PC-3 (cell line): ENCODE results near the gene PDCD5. TPM values are rescaled to one million over a fixed set of nuclear protein-coding genes. Genes with fewer than 3 reads are reported as not detected.

ENCODE experiments used
- ATAC-seq: fragments of 200-7000 bp; cut with Tn5 transposase; 2 replicates; pipeline ENCODE4 v1.9.1; 2020; ENCODE audit warnings: mild to moderate bottlenecking, moderate library complexity
- BruUV-seq: library from RNA; stranded (reverse); fragments of 400-500 nt; replicated peaks from 2 replicates; lab custom pipeline; 2021; lab: Mats Ljungman, UMichigan
- CTCF ChIA-PET: fragments of 300-600 bp; sonication (Branson Sonifier 250); formaldehyde crosslinking; loops from one replicate; lab custom pipeline; 2022; ENCODE audit warnings: antibody characterized with exemption; lab: Charles Lee
- POLR2A ChIA-PET: fragments of 300-600 bp; sonication (Branson Sonifier 250); formaldehyde crosslinking; loops from one replicate; lab custom pipeline; 2022; ENCODE audit warnings: antibody characterized with exemption; ENCODE audit not compliant: unreplicated experiment; lab: Charles Lee
- DNase-seq: peaks from one replicate; pipeline ENCODE4 v3.0.0-alpha.2; 2015
- H2AFZ ChIP-seq: fragments of 300-600 bp; sonication (generic); 2 replicates; pipeline ENCODE4 v1.6.0; 2016; ENCODE audit warnings: antibody characterized with exemption, low read length
- H3F3A ChIP-seq: fragments of 300-600 bp; sonication (generic); one replicate; pipeline ENCODE4 v1.6.0; 2017; ENCODE audit warnings: antibody characterized with exemption, low read length, control low read depth, mild to moderate bottlenecking; ENCODE audit not compliant: unreplicated experiment
- H3K27ac ChIP-seq: fragments of 300-600 bp; sonication (generic); 2 replicates; pipeline ENCODE4 v1.5.1; 2016; ENCODE audit warnings: mild to moderate bottlenecking, low read length
- H3K27me3 ChIP-seq: fragments of 300-600 bp; sonication (generic); 2 replicates; pipeline ENCODE4 v1.6.1; 2016; ENCODE audit warnings: low read length, mixed read lengths
- H3K36me3 ChIP-seq: fragments of 300-600 bp; sonication (generic); 2 replicates; pipeline ENCODE4 v1.6.1; 2016; ENCODE audit warnings: low read depth, mixed run types, low read length, mixed read lengths
- H3K4me1 ChIP-seq: fragments of 300-600 bp; sonication (generic); 2 replicates; pipeline ENCODE4 v1.5.1; 2016; ENCODE audit warnings: low read length; ENCODE audit not compliant: insufficient read depth
- H3K4me2 ChIP-seq: fragments of 300-600 bp; sonication (generic); 2 replicates; pipeline ENCODE4 v1.6.0; 2016; ENCODE audit warnings: low read length
- H3K4me3 ChIP-seq: fragments of 300-600 bp; sonication (generic); 2 replicates; pipeline ENCODE4 v1.5.1; 2016; ENCODE audit warnings: mild to moderate bottlenecking, low read length, mixed read lengths
- H3K79me2 ChIP-seq: fragments of 300-600 bp; sonication (generic); 2 replicates; pipeline ENCODE4 v1.6.1; 2017; ENCODE audit warnings: low read length, mixed read lengths
- H3K9ac ChIP-seq: fragments of 300-600 bp; sonication (generic); 2 replicates; pipeline ENCODE4 v1.6.0; 2016; ENCODE audit warnings: mild to moderate bottlenecking, low read length
- H3K9me2 ChIP-seq: fragments of 300-600 bp; sonication (generic); replicated peaks from 2 replicates; pipeline ENCODE4 v1.6.1; 2016; ENCODE audit warnings: mixed run types, low read length, mixed read lengths
- H3K9me3 ChIP-seq: fragments of 300-600 bp; sonication (generic); 2 replicates; pipeline ENCODE4 v1.6.1; 2016; ENCODE audit warnings: low read length, mixed read lengths
- H4K20me1 ChIP-seq: fragments of 300-600 bp; sonication (generic); 2 replicates; pipeline ENCODE4 v1.6.1; 2016; ENCODE audit warnings: low read length, mixed read lengths
- EZH2 ChIP-seq: fragments of 300-600 bp; sonication (generic); IDR thresholded peaks from one replicate; pipeline ENCODE4 v1.6.1; 2017; ENCODE audit warnings: antibody characterized with exemption, mild to moderate bottlenecking, low read length; ENCODE audit not compliant: unreplicated experiment
- EZH2phosphoT487 ChIP-seq: fragments of 300-600 bp; sonication (generic); IDR thresholded peaks from 2 replicates; pipeline ENCODE4 v1.6.1; 2018; ENCODE audit warnings: mild to moderate bottlenecking, antibody characterized with exemption, low read length, borderline replicate concordance
- intact Hi-C: fragments of 100-400 bp; cut with micrococcal nuclease; formaldehyde crosslinking; loops from 2 replicates; pipeline ENCODE4 v1.9.0; 2023
- total RNA-seq: library from RNA; depleted of rRNA; stranded (reverse); fragments of >200 nt; gene quantifications from 2 replicates; pipeline ENCODE4 v1.2.3, GENCODE V29; 2014
- TF ChIP-seq, protein P1 (sequence below): fragments of 300-600 bp; sonication (generic); conservative IDR thresholded peaks from 2 replicates; pipeline ENCODE4 v1.5.1; 2017; ENCODE audit warnings: antibody characterized with exemption, low read depth, mild to moderate bottlenecking, low read length

Gene PDCD5
- total RNA-seq, 1 experiment from 2014 or later: 203 TPM

GRCh38 chr19:32563761-32564160 lies 17.2 kb upstream of the PDCD5 start:
- no peak for DNase-seq
- Histone ChIP-seq H3K9me2 (no peaks in the 10 kb centered on the region), H3K27me3 (no peaks in the 10 kb centered on the region), H3K4me2 (no peak overlapping the region), H3K36me3 (no peaks in the 10 kb centered on the region), H3K9me3 (no peaks in the 10 kb centered on the region), H3K4me1 (no peaks in the 10 kb centered on the region), H2AFZ (no peak overlapping the region), H3K27ac (no peak overlapping the region), H3K79me2 (no peaks in the 10 kb centered on the region), H3F3A (no peaks in the 10 kb centered on the region), H4K20me1 (no peaks in the 10 kb centered on the region), H3K9ac (no peak overlapping the region), H3K4me3 (no peak overlapping the region)
- TF ChIP-seq EZH2phosphoT487: no peak
- no peak for TF ChIP-seq EZH2
- TF ChIP-seq, protein P1, sequence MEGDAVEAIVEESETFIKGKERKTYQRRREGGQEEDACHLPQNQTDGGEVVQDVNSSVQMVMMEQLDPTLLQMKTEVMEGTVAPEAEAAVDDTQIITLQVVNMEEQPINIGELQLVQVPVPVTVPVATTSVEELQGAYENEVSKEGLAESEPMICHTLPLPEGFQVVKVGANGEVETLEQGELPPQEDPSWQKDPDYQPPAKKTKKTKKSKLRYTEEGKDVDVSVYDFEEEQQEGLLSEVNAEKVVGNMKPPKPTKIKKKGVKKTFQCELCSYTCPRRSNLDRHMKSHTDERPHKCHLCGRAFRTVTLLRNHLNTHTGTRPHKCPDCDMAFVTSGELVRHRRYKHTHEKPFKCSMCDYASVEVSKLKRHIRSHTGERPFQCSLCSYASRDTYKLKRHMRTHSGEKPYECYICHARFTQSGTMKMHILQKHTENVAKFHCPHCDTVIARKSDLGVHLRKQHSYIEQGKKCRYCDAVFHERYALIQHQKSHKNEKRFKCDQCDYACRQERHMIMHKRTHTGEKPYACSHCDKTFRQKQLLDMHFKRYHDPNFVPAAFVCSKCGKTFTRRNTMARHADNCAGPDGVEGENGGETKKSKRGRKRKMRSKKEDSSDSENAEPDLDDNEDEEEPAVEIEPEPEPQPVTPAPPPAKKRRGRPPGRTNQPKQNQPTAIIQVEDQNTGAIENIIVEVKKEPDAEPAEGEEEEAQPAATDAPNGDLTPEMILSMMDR: no peak
- intact Hi-C loops: loop anchor here (10.0 kb wide), 1 partner anchor 239 kb away; no protein-coding TSS in a partner anchor
- ChIA-PET CTCF (no interaction called here), POLR2A (no interaction called here)
- no TSS peak for BruUV-seq
- ATAC-seq: no peak

DNA sequence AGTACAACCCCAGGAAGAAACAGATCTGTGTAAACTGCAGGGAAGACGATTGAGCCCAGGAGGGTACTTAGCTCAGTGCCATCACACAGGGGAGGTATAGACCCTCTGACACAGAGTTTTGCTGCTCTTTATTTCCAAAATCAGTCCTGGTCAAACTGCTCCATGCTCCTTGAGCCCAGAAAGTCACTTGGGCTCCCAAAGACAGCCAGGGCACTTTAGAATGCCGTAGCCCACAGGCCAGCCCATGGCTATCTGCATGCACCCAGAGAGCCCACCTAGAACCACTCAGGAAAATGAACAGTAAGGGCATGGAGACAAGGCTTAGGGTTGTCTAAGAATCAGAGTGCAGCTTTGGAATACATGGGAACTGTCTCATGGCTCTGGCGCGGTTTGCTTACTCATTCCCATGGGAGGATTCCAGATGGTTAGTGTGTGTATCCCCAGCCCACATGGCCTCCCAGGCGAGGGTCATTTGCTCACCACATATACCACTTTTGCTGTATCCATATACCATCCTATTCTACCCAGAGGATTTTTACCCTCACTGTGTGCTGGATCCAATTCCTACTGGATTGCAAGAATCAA lies 14.7 kb upstream of the PDCD5 start:
- CTCF ChIA-PET: no interaction called here
- H3K27ac ChIP-seq: no peak overlapping the region
- POLR2A ChIA-PET: no interaction called here

More for the DNA sequence above, 14.7 kb upstream of the PDCD5 start:
- Histone ChIP-seq H3K9ac (no peak overlapping the region), H3K9me2 (no peaks in the 10 kb centered on the region), H2AFZ (peak overlapping the region; percentile 6; the same call in 1 of the 2 replicates), H3F3A (no peaks in the 10 kb centered on the region), H3K4me3 (no peak overlapping the region), H3K4me1 (no peaks in the 10 kb centered on the region), H3K79me2 (no peaks in the 10 kb centered on the region), H3K9me3 (no peaks in the 10 kb centered on the region), H3K27me3 (no peaks in the 10 kb centered on the region), H3K36me3 (no peaks in the 10 kb centered on the region), H3K4me2 (no peak overlapping the region), H4K20me1 (no peaks in the 10 kb centered on the region)
- TF ChIP-seq EZH2 (no peak), EZH2phosphoT487 (no peak)
- TF ChIP-seq, protein P1: no peak
- BruUV-seq: no TSS peak
- ATAC-seq (no peak), DNase-seq (no peak)
- intact Hi-C loops: loop anchor here (10.0 kb wide), 1 partner anchor 242 kb away; no protein-coding TSS in a partner anchor
